T1000 (cell line): ENCODE results near the gene NINL.
"Not testable (repeated sequence)": the region's sequence is repeated elsewhere in the genome, so short reads cannot be mapped to it uniquely, and the experiment has no call there.

Source experiments
- DNase-seq: peaks from one replicate; lab custom pipeline; 2025; ENCODE audit warnings: mixed read lengths; lab: John Stamatoyannopoulos, UW

Gene NINL

GRCh38 chr20:25532015-25532751, 53.1 kb downstream of the NINL start:
- no peak for DNase-seq

GRCh38 chr20:25529295-25529951, 55.9 kb downstream of the NINL start:
- no peak for DNase-seq

GRCh38 chr20:25527949-25528348, 57.4 kb downstream of the NINL start:
- no peak for DNase-seq

GRCh38 chr20:25526446-25526845, 58.9 kb downstream of the NINL start:
- no peak for DNase-seq

GRCh38 chr20:25525867-25526266, 59.5 kb downstream of the NINL start:
- DNase-seq: peak; percentile 61

GRCh38 chr20:25525295-25525694, 60.0 kb downstream of the NINL start:
- DNase-seq: no peak

GRCh38 chr20:25521382-25521781, 63.9 kb downstream of the NINL start:
- DNase-seq: no peak

- no peak for DNase-seq
These were observed 68.2 kb downstream of the NINL start for GRCh38 chr20:25517124-25517523.

GRCh38 chr20:25514747-25515340, 70.5 kb downstream of the NINL start:
- DNase-seq: no peak

GRCh38 chr20:25514195-25514594, 71.1 kb downstream of the NINL start:
- DNase-seq: no peak

- no peak for DNase-seq
These were observed 72.6 kb downstream of the NINL start for GRCh38 chr20:25512709-25513108.

GRCh38 chr20:25511183-25511582, 74.1 kb downstream of the NINL start:
- DNase-seq: no peak

- no peak for DNase-seq
These were observed 74.6 kb downstream of the NINL start for GRCh38 chr20:25510721-25511120.

- no peak for DNase-seq
These were observed 75.1 kb downstream of the NINL start for GRCh38 chr20:25510202-25510601.

GRCh38 chr20:25509084-25509483, 76.2 kb downstream of the NINL start:
- DNase-seq: no peak

GRCh38 chr20:25508083-25508770, 77.1 kb downstream of the NINL start:
- peak; percentile 42 for DNase-seq

GRCh38 chr20:25507385-25508082, 77.8 kb downstream of the NINL start:
- DNase-seq: no peak

- no peak for DNase-seq
These were observed 80.8 kb downstream of the NINL start for GRCh38 chr20:25504366-25505135.

GRCh38 chr20:25503936-25504335, 81.4 kb downstream of the NINL start:
- DNase-seq: no peak

GRCh38 chr20:25503051-25503639, 82.2 kb downstream of the NINL start:
- DNase-seq: not testable (repeated sequence)

GRCh38 chr20:25500880-25501351, 84.4 kb downstream of the NINL start:
- DNase-seq: no peak
